H1 (cell line): Measurements from ENCODE around the gene S100A4. TPM values are rescaled to one million over a fixed set of nuclear protein-coding genes. Genes with fewer than 3 reads are reported as not detected.

Experiments
- CTCF ChIA-PET: fragments of 300-600 bp; sonication (Branson Sonifier 250); formaldehyde crosslinking; loops from one replicate; lab custom pipeline; 2021; ENCODE audit not compliant: partially characterized antibody; lab: Charles Lee
- POLR2A ChIA-PET: fragments of 300-600 bp; sonication (Branson Sonifier 250); formaldehyde crosslinking; loops from one replicate; lab custom pipeline; 2021; ENCODE audit warnings: inconsistent platforms; ENCODE audit not compliant: partially characterized antibody; lab: Charles Lee
- DNase-seq, 2 experiments: peaks; one replicate each; pipeline versions ENCODE4 v3.0.0 to v3.0.0-alpha.2; 2010 to 2022; ENCODE audit warnings: low spot score in 2 of 2, low read depth in 1 of 2, mixed read lengths in 1 of 2
- FAIRE-seq: peaks from 2 replicates; lab custom pipeline; 2011; peaks lifted over from hg19 to GRCh38; lab: Jason Lieb, UNC
- H2AFZ ChIP-seq: 2 replicates; pipeline ENCODE4 v1.8.1; 2012; ENCODE audit warnings: low read length, inconsistent platforms
- H2AK5ac ChIP-seq: 2 replicates; pipeline ENCODE4 v1.6.1; 2013; ENCODE audit warnings: low read depth, low read length
- H2BK120ac ChIP-seq: replicated peaks from 2 replicates; pipeline ENCODE3; 2013; ENCODE audit warnings: low read depth, low read length, inconsistent platforms
- H2BK12ac ChIP-seq: 2 replicates; pipeline ENCODE4 v1.6.1; 2013; ENCODE audit warnings: low read depth, low read length
- H2BK15ac ChIP-seq: 2 replicates; pipeline ENCODE4 v1.6.1; 2013; ENCODE audit warnings: low read length
- H2BK20ac ChIP-seq: 2 replicates; pipeline ENCODE4 v1.6.1; 2013; ENCODE audit warnings: low read length
- H2BK5ac ChIP-seq: 2 replicates; pipeline ENCODE4 v1.6.1; 2013; ENCODE audit warnings: low read depth, low read length
- H3K14ac ChIP-seq: 2 replicates; pipeline ENCODE4 v1.6.1; 2013; ENCODE audit warnings: inconsistent platforms; ENCODE audit not compliant: insufficient read length
- H3K18ac ChIP-seq: 2 replicates; pipeline ENCODE4 v1.6.1; 2013; ENCODE audit warnings: low read length; ENCODE audit errors: extremely low read depth
- H3K23ac ChIP-seq: 2 replicates; pipeline ENCODE4 v1.6.1; 2013; ENCODE audit warnings: inconsistent platforms; ENCODE audit not compliant: insufficient read length
- H3K23me2 ChIP-seq: 2 replicates; pipeline ENCODE4 v1.6.1; 2013; ENCODE audit warnings: low read depth, low read length
- H3K27ac ChIP-seq: 2 replicates; pipeline ENCODE4 v1.6.1; 2011; ENCODE audit warnings: low read depth, low read length, inconsistent platforms
- H3K27me3 ChIP-seq, 4 experiments: replicated peaks in 1 of 4; 1 replicate in 1 of 4; 2 replicates in 3 of 4; pipeline versions ENCODE4 v1.6.1 to v1.8.1; 2011 to 2013; ENCODE audit warnings: low read length in 3 of 4, mild to moderate bottlenecking in 3 of 4, inconsistent platforms in 2 of 4, mixed read lengths in 2 of 4, moderate library complexity in 1 of 4; ENCODE audit not compliant: control insufficient read depth in 3 of 4, insufficient read depth in 3 of 4; ENCODE audit errors: extremely low read depth in 1 of 4
- H3K36me3 ChIP-seq, 4 experiments: 2 replicates each; pipeline versions ENCODE4 v1.6.1 to v1.8.1; 2011 to 2013; ENCODE audit warnings: mild to moderate bottlenecking in 4 of 4, low read length in 3 of 4, moderate library complexity in 2 of 4, control low read depth in 1 of 4, inconsistent platforms in 1 of 4; ENCODE audit not compliant: insufficient read depth in 4 of 4, control insufficient read depth in 2 of 4
- H3K4ac ChIP-seq: replicated peaks from 2 replicates; pipeline ENCODE3; 2013; ENCODE audit warnings: low read length, low read depth, mixed read lengths, inconsistent platforms; ENCODE audit not compliant: insufficient read length
- H3K4me1 ChIP-seq, 4 experiments: replicated peaks in 1 of 4; 1 replicate in 1 of 4; 2 replicates in 3 of 4; pipeline versions ENCODE4 v1.6.1 to v1.8.1; 2011 to 2013; ENCODE audit warnings: low read length in 3 of 4, inconsistent platforms in 2 of 4, mixed read lengths in 1 of 4; ENCODE audit not compliant: insufficient read depth in 4 of 4, control insufficient read depth in 3 of 4
- H3K4me2 ChIP-seq, 2 experiments: 2 replicates each; pipeline versions ENCODE4 v1.6.1 to v1.8.1; 2011 to 2013; ENCODE audit warnings: low read depth in 2 of 2, low read length in 2 of 2, control low read depth in 1 of 2, inconsistent platforms in 1 of 2, mild to moderate bottlenecking in 1 of 2; ENCODE audit not compliant: insufficient read depth in 1 of 2
- H3K4me3 ChIP-seq, 4 experiments: fragments of 200-600, 300-600 bp in 1 of 4; sonication (generic), shearing (Covaris generic), sonication (Bioruptor Twin) in 1 of 4; 2 replicates each; pipeline versions ENCODE4 v1.5.1 to v1.8.1; 2011 to 2016; ENCODE audit warnings: low read length in 4 of 4, low read depth in 3 of 4, control low read depth in 2 of 4, inconsistent platforms in 2 of 4, mild to moderate bottlenecking in 2 of 4, mixed read lengths in 1 of 4, moderate library complexity in 1 of 4; ENCODE audit not compliant: insufficient read depth in 2 of 4; ENCODE audit errors: extremely low read depth in 1 of 4
- H3K56ac ChIP-seq: replicated peaks from 2 replicates; pipeline ENCODE3; 2013; ENCODE audit warnings: low read depth, mild to moderate bottlenecking, mixed read lengths, low read length, inconsistent platforms; ENCODE audit not compliant: insufficient read length
- H3K79me1 ChIP-seq: 2 replicates; pipeline ENCODE4 v1.6.1; 2013; ENCODE audit warnings: low read depth, low read length, control low read depth
- H3K79me2 ChIP-seq, 2 experiments: 2 replicates each; pipeline versions ENCODE4 v1.6.1 to v1.8.1; 2012 to 2013; ENCODE audit warnings: low read length in 2 of 2, mild to moderate bottlenecking in 2 of 2, inconsistent platforms in 1 of 2; ENCODE audit not compliant: insufficient read depth in 2 of 2, control insufficient read depth in 1 of 2
- H3K9ac ChIP-seq, 4 experiments: replicated peaks in 1 of 4; 1 replicate in 1 of 4; 2 replicates in 3 of 4; pipeline versions ENCODE4 v1.6.1 to v1.8.1; 2011 to 2013; ENCODE audit warnings: low read depth in 3 of 4, low read length in 3 of 4, control low read depth in 2 of 4, mild to moderate bottlenecking in 2 of 4, moderate library complexity in 2 of 4, inconsistent platforms in 1 of 4; ENCODE audit errors: extremely low read depth in 1 of 4
- H3K9me3 ChIP-seq, 2 experiments: 2 replicates each; pipeline versions ENCODE4 v1.6.1 to v1.8.1; 2012 to 2013; ENCODE audit warnings: mild to moderate bottlenecking in 2 of 2, moderate library complexity in 2 of 2, control low read depth in 1 of 2, inconsistent platforms in 1 of 2, low read depth in 1 of 2, low read length in 1 of 2, mixed read lengths in 1 of 2; ENCODE audit not compliant: insufficient read depth in 2 of 2
- H4K20me1 ChIP-seq, 2 experiments: replicated peaks in 1 of 2; 2 replicates each; pipeline versions ENCODE3 to v1.8.1; 2011 to 2013; ENCODE audit warnings: inconsistent platforms in 2 of 2, low read length in 2 of 2, mild to moderate bottlenecking in 1 of 2; ENCODE audit not compliant: insufficient read depth in 2 of 2, control insufficient read depth in 1 of 2
- H4K5ac ChIP-seq: 2 replicates; pipeline ENCODE4 v1.6.1; 2013; ENCODE audit warnings: low read length, low read depth, mixed read lengths, inconsistent platforms; ENCODE audit not compliant: insufficient read length
- H4K8ac ChIP-seq: 2 replicates; pipeline ENCODE4 v1.8.0; 2013; ENCODE audit warnings: mild to moderate bottlenecking, moderate library complexity, low read length, inconsistent platforms; ENCODE audit not compliant: insufficient read depth; ENCODE audit errors: extremely low read depth
- H4K91ac ChIP-seq: replicated peaks from 2 replicates; pipeline ENCODE3; 2013; ENCODE audit warnings: low read length, mixed read lengths, inconsistent platforms; ENCODE audit not compliant: insufficient read length
- RXRA ChIP-seq: IDR thresholded peaks from 2 replicates; pipeline ENCODE4 v1.6.1; 2011; ENCODE audit warnings: low read depth, mild to moderate bottlenecking, low read length, moderate library complexity; ENCODE audit not compliant: insufficient read depth
- SAP30 ChIP-seq: fragments of 300-600 bp; sonication (generic); IDR thresholded peaks from 2 replicates; pipeline ENCODE4 v1.7.1; 2012; ENCODE audit warnings: low read length, moderate library complexity, mild to moderate bottlenecking, inconsistent platforms; ENCODE audit not compliant: insufficient read depth, insufficient replicate concordance
- TAF7 ChIP-seq: optimal IDR thresholded peaks from 2 replicates; pipeline ENCODE3; 2011; ENCODE audit warnings: low read depth, mild to moderate bottlenecking, inconsistent platforms, low read length, moderate library complexity, borderline replicate concordance
- WGBS, 2 experiments: shearing (Covaris generic) in 1 of 2; methylation state at CpG; one replicate each; pipeline versions ENCODE4 v1.1.6 to v1.1.7; 2013 to 2015; ENCODE audit warnings: low lambda C conversion rate in 2 of 2, mixed read lengths in 2 of 2, inconsistent platforms in 1 of 2, low coverage in 1 of 2, missing lambda C conversion rate in 1 of 2; ENCODE audit not compliant: insufficient replicate concordance in 2 of 2, insufficient coverage in 1 of 2, insufficient read length in 1 of 2; ENCODE audit errors: extremely low coverage in 1 of 2, missing lambda C conversion rate in 1 of 2; 5-methylcytosine and 5-hydroxymethylcytosine counted together
- polyA plus RNA-seq, 7 experiments: library from polyadenylated mRNA; depleted of rRNA in 3 of 7; stranded (reverse) in 5 of 7; unstranded in 2 of 7; fragments of >200 nt in 5 of 7; fragments of 200-250 nt in 2 of 7; gene quantifications; 1 replicate in 5 of 7; 2 replicates in 1 of 7; 4 replicates in 1 of 7; pipeline versions ENCODE4 v1.2.1 to v1.2.3, GENCODE V29; 2011 to 2013; ENCODE audit warnings: missing spikeins in 2 of 7, mixed read lengths in 2 of 7
- total RNA-seq: library from RNA; stranded (reverse); fragmentation: NEBNext Ultra II Directional; extraction: Animal tissue kit (Norgen Biotek cat#: 25700); gene quantifications from 2 replicates; pipeline ENCODE4 v1.2.1, GENCODE V29; 2021

S100A4 gene
- total and polyA plus RNA-seq, 2 of the 8 experiments (the other 6 are each of a cell fraction or from before 2014, with no cell fraction given) = 36.3 to 85.4 TPM

GRCh38 chr1:153532181-153532580 is 13.4 kb downstream of the S100A4 start:
- no peak for TF ChIP-seq SAP30
- TF ChIP-seq RXRA = no peak
- TF ChIP-seq TAF7 = no peak
- TF ChIP-seq, all 59 proteins: peak for 0
- H3K4me2 ChIP-seq = peak overlapping the region; percentile 60 to 69; a peak in 3 of 4 replicates
- FAIRE-seq (no peak), DNase-seq (no peak)
- H2BK120ac ChIP-seq = no peak overlapping the region
- no peaks in the 10 kb centered on the region for H3K79me1 ChIP-seq
- no peaks in the 10 kb centered on the region for H3K79me2 ChIP-seq
- peak overlapping the region; percentile 77; the same call in 1 of the 2 replicates for H2BK5ac ChIP-seq
- peaks cover 0 to 19% (median 6%) of the 10 kb centered on the region in 4 experiments; a peak in 5 of 7 replicates for H3K27me3 ChIP-seq
- H3K9ac ChIP-seq = no peak overlapping the region
- 0 out of 2 replicates have a peak overlapping the region, but pooled peaks have one; percentile 15 for H2BK20ac ChIP-seq
- no peak overlapping the region for H2AK5ac ChIP-seq
- no peak overlapping the region for H3K18ac ChIP-seq
- no peak overlapping the region for H3K23ac ChIP-seq
- H3K9me3 ChIP-seq = no peaks in the 10 kb centered on the region
- no peak overlapping the region for H3K4ac ChIP-seq
- no peak overlapping the region for H4K8ac ChIP-seq
- no peak overlapping the region for H3K27ac ChIP-seq
- WGBS, 2 experiments = 85% methylated on average over 2 of the region's 2 CpGs; no CpG with 5 or more reads in 1 of the 2 experiments
- H4K91ac ChIP-seq = no peak overlapping the region
- POLR2A ChIA-PET = interaction anchor here (1.0 to 2.5 kb wide), 7 partner anchors 11 to 128 kb away, joined by 3 to 10 read pairs (median 5); no protein-coding TSS in a partner anchor
- H2AFZ ChIP-seq = peak overlapping the region; percentile 19; the same call in 1 of the 2 replicates
- H3K4me3 ChIP-seq = peak overlapping the region in 1 of 4 experiments; percentile 54; a peak in 1 of 8 replicates
- H3K14ac ChIP-seq = no peak overlapping the region
- no peak overlapping the region for H2BK15ac ChIP-seq
- H3K56ac ChIP-seq = no peak overlapping the region
- peak overlapping the region; percentile 62; the same call in 1 of the 2 replicates for H2BK12ac ChIP-seq
- H3K4me1 ChIP-seq = peaks cover 8 to 34% (median 21%) of the 10 kb centered on the region in 4 experiments
- no peaks in the 10 kb centered on the region for H4K20me1 ChIP-seq
- CTCF ChIA-PET = interaction anchor here (0.9 to 10.2 kb wide), 27 partner anchors 8 to 394 kb away, joined by 3 to 165 read pairs (median 13); partner anchors contain the start of genes S100A1, S100A13, S100A14 and S100A16
- peaks cover 2% of the 10 kb centered on the region for H3K23me2 ChIP-seq
- H3K36me3 ChIP-seq = no peaks in the 10 kb centered on the region
- no peak overlapping the region for H4K5ac ChIP-seq
